ENCODE data around the gene METTL24.

The METTL24 gene

DNA sequence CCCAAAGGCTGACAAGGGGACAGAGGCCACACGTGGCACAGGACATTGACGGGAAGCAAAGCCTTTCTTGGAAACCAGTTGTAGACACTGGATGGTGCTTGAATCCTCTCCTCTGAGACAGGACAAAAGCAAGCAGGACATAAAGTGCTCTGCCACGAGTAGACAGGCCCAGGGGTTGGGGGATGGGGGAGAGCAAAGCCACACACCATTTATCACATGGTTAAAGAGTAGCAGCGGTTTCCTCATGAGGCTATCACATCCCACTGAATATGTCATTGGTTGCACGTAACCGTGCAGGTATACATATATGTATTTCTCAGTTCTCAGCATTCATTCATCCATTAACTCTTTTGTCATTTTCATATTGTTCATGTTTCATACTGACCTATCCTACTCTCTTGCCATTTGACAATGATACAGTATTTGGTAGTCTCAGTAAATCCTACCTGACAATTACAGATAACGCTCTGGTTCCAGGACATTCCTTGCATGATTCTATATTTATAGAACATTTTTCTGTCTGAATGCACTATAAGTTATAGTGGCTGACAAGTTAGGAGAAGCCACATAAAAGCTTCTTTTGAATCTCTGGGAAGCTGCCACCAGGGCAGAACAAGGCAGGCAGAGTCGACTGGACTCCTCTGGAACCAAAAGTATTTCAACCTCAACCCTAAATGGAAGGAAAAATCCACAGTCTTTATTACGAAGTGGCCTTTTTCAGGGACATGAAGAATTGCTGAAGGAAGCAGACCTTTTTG is 23.5 kb downstream of the METTL24 start:
- DNase-seq (ENCODE audit: low spot score): no peak

DNA sequence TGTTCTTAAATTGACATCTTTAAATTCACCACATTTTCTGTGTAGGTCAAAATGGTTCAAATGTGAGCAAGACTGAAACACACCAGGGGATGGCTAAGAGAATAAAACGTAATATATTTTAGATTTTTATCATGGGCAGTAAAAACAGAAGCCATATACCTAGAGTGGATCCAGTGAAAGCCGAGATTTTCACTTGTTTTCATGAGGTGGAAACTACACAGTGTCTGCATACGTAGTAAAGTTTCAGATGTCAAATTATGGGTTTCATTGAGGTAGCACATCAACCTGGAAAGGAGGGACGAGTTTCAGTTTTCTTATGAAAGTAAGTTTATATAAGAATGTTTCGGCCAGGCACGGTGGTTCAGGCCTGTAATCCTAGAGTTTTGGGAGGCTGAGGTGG is 25.9 kb downstream of the METTL24 start:
- DNase-seq (ENCODE audit: low spot score): no peak

DNA sequence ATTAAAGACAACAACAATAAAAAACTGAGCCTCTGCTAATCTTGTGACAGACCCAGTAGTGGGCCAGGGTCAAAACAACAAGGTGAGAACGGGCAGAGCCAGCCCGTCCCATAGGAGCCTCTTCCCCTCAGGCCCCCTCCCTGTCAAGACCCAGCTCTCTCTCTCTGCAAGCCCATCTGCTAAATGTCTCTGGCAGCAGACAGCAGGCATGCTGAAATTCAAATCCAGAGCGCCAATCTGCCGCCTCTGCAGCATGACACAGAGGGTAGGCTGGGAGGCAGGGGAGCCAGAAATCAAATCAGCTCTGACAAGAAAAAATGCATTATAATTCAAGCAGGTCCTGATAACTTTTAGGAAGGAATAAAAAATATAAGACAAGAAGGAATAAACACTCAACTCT is 26.3 kb downstream of the METTL24 start:
- DNase-seq (ENCODE audit: low spot score): no peak

DNA sequence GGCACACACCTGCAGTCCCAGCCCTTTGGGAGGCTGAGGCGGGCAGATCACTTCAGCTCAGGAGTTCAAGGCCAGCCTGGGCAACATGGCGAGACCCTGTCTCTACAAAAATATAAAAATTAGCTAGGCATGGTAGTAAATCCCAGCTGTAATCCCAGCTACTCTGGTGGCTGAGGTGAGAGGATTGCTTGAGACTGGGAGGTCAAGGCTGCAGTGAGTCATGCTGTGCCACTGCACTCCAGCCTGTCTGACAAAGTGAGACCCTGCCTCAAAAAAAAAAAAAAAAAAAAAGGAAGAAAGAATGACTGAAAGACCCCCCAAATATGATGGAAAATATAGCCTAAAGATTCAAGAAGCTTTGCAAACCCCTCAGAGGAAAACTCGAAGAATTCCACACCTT is 26.8 kb downstream of the METTL24 start:
- DNase-seq (ENCODE audit: low spot score): no peak

DNA sequence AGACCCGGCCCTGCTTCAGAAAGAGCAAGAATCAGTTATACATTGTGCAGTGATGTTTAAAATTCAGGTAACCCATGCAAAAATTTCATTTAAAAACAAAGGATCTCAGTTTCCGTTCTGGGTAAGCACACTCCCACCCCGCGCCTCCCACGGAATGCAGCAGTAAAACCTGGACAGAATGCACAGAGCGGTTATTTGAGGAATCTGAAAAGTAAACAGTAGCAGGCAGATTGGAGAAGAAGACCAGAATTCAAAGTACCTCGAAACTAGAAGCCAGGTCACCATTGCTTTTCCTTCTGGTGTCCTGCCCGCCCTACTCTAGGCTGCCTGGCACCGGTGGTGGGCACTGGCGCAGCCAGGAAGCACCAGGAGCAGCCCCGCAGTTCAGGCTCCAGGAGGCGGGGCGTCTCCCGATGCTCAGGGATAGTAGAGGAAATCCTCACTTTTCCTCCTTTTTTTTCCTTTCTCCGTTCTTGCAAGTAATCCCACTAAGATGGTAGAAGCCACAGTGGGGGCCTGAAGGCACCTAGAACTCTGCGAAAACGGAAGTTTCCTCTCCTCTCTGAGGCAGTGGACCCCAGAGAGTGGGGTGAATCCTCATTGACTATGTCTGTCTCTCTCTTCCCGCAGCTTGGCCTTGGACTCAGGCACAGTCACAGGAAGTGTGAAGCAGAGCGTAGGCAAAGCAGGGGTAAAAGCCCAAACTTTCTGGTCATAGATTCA is 28.3 kb downstream of the METTL24 start:
- DNase-seq (ENCODE audit: low spot score): no peak

DNA sequence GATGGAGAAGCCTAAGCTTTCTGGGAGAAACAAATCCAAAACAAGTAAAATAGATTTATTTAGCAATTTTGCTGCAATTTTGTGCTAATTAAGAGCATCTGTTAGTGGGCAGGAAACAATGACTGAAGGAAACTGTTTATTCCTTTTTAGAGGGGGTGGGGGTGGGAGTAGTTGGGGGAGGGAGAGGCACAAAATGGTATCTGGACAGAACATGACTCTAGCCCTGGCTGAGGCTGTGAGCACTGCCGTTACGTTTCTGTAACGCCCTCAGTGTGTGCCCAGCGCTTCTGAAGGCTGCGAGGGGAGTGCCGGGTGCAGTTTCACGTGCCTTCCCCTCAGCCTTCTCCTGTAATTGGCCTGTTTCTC is 28.8 kb downstream of the METTL24 start:
- no peak for DNase-seq (ENCODE audit: low spot score)

DNA sequence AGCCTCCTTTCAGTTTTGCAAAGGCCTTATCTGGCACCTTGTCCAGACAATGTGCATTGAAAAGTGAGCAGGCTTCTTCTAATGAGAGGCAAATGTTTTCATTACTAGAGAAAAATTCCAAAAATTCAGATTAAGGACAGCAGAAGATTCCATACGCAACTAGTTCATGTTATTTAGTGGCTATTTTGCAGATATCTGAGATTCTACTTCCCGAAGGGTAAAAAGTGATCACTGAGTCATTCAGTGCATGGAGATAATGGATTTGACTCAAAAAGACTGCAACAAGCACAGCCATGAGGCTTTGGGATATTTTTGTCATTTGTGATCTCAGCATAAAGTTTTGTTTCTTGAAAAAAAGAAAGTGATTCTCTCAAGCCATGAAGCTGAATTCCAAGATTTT is 29.9 kb downstream of the METTL24 start:
- DNase-seq (ENCODE audit: low spot score): no peak

DNA sequence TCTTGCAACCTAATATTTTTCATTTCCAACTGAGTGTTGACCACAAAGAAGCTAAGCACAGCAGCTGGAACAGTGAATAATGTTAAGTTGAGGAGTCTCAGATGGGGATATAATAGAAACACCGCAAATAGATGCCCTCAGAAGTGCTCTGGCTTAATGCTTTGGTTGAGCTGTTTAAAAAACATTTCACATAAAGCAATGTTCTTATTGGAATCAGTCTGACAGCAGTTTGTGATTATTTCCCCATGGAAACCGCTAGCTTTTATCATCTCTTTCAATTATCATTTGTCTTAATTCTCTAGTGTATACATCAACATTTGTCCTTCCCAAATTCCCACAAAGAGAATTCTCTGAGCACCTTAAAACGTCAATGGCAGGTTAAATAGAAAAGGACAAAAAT is 30.8 kb downstream of the METTL24 start:
- DNase-seq (ENCODE audit: low spot score): no peak

DNA sequence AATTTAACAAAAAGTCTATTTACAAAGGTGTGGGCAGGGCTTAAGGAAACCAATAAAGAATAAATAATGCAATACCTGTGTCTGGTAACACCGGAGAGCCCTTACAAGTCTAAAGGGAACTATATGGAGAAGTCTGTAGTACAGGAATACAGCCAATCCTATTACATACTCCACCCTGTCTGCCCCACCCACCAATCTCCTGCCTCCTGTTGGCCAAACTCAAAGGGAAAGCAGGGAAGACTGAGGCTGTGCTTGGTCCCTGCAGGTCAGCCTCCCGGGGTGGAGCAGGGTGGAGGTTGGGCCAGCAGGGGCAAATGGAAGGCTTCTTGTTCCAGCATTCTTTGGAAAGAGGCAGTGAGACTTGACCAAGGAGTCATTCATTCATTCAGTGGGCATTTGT is 31.5 kb downstream of the METTL24 start:
- no peak for DNase-seq (ENCODE audit: low spot score)

DNA sequence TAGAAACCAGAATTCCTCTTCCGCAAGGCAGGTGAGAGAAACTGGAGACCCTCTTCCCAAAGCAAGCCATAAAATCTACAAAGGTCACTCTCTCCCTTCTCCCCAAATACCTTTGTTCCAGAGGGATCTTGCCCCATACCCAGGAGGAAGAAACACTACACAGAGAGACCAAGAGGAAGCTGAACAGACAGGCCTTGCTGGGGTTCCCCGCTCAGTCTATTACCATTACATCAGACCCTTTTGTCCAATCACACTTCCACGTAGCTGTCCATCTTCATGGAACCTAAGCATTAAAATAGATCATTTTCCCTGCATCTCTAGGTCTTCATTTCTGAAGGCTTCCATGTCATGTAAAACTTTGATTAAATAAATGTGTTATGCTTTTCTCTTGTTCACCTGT is 32.1 kb downstream of the METTL24 start:
- DNase-seq (ENCODE audit: low spot score): no peak

DNA sequence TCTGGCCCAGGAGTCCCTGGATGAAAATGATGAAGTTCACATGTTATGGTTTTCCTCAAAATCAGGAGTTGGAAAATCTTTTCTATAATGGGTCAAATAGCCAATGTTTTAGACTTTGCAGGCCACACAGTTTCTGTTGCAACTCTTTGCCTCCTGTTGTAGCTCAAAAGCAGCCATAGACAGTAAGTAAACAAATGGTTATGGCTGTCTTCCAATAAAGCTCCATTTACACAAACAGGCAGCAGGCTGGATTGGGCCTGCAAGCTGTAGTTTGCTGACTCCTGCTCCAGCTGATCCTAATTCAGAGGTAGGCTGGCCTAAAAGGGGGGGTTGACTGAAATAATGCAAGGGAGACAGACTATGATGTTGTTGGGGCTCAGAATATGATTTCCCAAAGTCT is 33.0 kb downstream of the METTL24 start:
- no peak for DNase-seq (ENCODE audit: low spot score)

DNA sequence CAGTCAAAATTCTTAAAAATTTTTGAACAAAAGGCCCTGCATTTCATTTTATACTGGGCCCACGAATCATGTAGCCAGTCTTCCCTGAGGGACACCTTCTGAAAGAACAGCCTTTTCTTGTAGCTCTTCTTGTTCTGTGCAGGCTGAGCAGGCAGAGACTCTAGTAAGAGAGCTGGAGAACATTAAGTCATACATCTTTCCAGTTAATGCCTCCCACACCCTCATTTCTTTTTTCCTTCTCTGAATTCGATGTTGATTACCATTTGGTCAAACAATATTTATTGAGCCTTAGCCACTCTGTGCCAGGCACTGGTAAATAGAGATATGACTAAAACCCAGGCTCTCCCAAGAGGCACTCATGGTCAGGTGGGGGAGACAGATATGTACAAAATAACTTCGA is 33.6 kb downstream of the METTL24 start:
- DNase-seq (ENCODE audit: low spot score): no peak

DNA sequence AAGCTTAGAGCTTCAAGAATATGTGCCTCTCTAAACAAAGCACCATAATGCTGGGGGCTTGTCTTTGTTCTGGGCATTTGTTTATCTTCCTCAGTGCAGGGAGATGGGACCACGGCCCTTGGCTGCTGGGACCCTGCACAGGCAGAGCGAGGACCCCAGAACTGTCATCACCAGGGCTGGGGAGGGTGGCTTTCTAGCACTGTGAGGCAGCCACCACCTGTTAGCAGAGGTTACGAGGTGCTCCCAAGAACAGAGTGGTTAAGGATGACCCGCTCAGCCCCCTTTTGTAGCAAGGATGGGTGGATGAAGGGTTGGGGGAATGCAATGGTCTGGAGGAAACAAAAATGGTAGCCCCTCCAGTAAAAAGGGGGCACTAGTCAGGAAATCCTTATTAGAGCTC is 34.9 kb downstream of the METTL24 start:
- no peak for DNase-seq (ENCODE audit: low spot score)

DNA sequence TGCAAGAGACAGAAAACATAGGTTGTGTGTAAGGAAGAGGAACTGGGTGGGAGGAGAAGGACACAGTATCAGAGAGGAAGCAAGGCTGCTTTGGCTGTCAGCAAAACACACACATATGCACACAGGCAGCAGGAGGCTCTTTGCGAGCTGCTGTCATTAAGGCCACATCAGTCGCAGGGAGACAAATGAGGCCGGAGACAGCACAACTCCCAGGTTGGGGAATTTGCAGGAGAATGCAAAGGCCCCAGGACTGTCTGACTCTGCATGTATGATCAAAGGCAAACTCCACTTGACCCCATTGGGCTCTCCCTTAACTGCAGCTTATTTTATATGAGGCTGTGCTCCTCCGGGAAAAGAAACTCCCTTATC is 35.3 kb downstream of the METTL24 start:
- DNase-seq (ENCODE audit: low spot score): no peak

DNA sequence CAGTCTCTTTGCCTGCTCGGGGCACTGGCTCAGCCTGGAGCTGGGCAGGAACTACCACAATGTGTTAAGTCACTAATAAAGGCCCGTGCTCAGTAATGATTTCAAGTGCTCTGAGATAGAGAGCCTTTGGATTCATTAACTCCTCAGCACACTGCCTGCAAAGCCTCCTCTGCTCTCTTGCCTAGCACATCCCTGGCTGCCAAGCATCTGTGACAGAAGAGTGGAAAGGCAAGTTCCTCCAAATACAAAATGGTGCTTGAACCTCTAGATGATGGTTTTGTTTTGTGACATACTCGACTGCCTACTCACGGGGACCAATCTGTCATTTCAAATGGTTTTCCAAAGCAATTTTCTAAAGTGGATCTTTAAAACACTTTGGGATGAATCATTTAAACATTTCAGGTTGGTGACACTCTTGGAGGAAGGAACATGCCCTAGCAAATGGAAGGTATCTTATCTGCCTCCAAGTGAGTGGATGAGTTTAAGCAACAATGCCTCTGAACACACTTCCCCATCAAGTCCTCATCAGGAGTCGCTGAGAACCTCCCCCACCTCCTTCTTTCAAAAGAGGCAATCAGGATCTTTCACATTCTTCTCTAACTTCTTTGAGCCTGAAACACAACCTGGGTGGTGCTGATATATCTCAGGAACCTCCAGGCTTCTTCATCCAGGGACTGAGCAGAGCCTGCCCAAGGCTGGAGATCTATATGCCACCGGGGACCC is 35.8 kb downstream of the METTL24 start:
- no peak for DNase-seq (ENCODE audit: low spot score)

DNA sequence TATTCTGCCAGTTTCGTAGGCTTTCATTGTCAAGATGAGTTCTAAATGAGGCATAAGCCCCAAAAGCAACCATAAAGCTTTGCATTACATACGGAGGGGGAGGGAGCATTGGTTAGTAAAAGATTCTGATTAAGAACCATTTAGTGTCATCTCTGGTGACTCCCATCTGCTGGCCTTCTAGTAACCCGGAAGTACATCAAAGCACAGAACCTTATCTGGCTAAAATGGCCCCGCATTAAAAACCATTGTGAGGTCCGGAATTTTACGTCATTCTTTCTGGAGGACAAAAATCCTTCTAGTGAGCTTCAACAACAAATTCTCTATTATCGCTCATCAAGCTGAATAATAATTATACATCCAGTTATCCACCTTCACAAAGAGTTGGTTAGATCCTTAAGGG is 37.8 kb downstream of the METTL24 start:
- no peak for DNase-seq (ENCODE audit: low spot score)

DNA sequence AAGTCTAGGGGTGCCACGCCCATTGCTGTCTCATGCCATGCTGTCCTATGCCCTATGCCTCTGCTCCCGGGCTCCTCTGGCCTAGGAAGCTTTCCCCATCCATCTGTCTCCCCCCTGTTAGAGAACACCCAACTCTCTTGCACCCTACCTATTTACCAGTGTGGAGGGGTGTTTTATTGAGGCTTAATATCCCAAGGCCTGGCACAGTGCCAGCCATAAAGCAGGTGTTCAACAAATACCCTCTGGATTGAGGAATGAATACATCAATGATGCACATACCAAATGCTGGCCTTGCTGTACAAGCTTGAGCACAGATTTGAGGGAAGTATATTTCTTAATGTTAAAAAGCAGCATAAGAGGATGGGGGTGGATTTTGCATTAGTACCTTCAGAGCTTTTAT is 38.3 kb downstream of the METTL24 start:
- no peak for DNase-seq (ENCODE audit: low spot score)

DNA sequence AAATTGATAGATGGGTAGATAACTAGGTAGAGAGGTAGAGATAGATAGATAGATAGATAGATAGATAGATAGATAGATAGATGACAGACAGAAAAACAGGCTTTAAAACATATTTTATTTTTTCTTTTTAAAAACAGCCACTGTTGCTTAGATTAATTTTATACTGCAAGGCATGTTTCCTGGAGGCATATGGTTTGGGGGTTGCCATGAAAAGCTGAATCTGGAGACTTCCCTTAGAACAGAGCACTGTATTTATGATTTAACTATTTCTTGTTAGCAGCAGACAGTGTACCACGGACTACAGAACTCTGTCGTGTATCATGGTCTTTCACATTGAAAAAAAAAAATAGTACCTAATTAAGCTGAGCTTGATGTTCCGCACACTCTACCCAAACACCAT is 38.8 kb downstream of the METTL24 start:
- DNase-seq (ENCODE audit: low spot score): no peak

DNA sequence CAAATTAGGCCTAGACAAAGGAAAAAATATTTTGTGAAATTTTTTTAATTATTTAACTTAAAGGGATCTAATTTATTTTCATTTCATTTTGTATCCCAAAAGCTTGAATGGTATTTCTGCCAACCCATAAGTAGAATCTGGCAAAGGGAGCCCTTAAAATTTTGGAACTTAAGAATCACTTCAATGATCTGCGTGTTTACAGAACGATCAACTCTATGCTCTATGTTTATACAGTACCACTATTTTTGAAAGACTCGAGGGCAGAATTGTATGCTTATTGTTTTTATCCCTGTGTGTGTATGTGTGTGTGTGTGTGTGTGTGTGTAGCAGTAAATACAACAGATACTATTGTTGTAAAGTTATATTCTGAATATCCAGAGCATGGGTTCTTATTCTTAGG is 39.2 kb downstream of the METTL24 start:
- no peak for DNase-seq (ENCODE audit: low spot score)

DNA sequence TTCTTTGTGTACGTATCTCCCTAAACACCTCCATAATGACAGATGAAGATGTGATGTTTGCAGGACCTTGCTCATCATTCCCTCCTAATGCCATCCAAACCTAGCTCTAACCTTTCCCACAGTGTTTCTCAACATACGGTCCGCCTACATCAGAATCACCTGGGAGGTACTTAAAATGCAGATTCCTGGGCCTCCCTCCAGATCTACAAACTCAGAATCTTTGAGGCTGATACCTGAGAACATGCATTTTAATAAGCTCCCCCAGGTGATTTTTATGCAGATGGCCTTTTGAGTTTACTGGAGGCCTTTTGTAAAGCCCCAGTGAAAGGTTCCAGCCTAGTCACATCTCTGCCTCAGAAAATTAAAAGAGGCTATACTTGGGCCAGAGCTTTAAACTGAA is 40.5 kb downstream of the METTL24 start:
- DNase-seq (ENCODE audit: low spot score): no peak

DNA sequence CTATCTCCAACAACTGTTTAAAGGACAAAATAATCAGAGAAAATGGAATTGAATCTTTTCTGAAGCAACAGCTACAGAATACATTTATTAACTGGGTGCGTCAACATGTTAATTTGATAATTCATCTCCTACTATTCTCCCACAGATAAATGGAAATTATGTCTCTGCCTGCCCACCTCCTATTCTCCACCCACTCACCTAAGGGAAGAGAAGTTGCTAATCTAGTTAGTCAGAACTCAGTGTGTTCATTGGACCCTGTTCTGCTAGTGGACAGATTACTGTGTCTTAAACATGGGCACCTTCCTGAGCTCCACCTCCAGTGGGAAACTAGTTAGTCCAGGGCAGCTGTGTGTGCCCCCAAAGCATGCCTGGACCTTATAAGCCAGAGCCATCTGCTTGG is 41.0 kb downstream of the METTL24 start:
- DNase-seq (ENCODE audit: low spot score): no peak

DNA sequence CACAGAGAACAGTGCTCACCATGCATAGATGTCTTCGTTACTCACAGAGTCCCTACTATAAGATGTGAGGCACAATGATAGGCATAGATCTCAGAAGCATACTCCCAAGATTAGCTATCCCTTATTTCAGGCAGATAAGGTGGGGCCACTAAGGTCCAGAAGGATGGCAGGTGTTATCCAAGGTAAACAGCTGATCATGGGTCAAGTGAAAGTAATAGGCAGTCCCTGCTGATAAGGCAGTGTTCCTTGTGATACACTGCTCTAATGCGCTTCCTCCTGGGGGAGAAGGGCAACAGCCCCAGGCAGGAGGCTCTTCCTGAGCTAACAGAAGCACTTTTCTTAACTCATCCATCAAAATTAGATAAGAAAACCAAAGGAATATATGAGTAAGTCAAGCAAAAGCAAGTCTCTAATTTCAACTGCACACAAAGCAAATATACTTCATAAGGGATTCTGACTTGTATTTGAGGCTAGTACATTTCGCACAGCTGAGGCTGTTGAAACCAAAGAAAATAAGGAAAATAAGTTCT is 42.2 kb downstream of the METTL24 start:
- DNase-seq (ENCODE audit: low spot score): no peak

DNA sequence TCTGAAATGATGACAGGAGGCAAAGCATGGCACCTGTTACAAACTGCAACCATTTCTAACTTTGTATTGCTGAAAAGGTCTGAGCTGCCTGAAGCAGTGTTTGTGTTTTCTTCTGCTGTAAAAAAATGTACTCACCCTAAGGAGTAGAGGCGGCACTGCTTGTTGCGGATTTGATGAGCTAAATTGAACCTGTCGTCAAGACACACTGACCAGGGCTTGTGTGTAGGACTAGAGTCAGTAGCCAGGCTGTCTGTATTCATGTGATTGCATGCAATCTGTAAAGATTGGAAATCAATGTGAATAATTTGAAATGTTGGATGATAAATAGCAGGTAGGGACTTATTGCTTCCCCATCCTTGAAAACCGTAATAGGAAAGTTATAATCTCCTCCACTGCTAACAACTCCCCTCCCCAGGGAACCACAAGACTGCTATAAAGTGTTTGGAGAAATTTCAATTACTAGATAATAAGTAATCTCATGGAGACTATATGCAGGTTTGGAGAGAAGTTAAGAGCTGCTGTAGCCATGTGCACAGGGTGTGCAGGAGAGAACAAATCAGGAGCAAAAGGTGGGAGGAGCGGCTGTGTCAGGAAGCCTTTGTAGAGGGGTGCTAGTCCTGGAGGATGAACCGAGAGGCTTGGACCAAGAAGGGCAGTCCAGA is 42.8 kb downstream of the METTL24 start:
- no peak for DNase-seq (ENCODE audit: low spot score)

Data from CD4-positive, alpha-beta T cell treated with Interleukin-6 at 100 ng/mL for 8 hours (primary cell).